ENCODE measurements around the gene HACL1. TPM values are rescaled to one million over a fixed set of nuclear protein-coding genes. Genes with fewer than 3 reads are reported as not detected.

The HACL1 gene
- total RNA-seq, 1 donor from 2014 or later: 8.1 TPM

- H3K4me1 ChIP-seq: peaks cover 5% of the 10 kb centered on the region
- TF ChIP-seq POLR2AphosphoS5 (IDR thresholded peaks at IDR 0.05; ENCODE audit: insufficient read depth in 1 of 2, low read depth in 1 of 2): no peak
- TF ChIP-seq CTCF (IDR thresholded peaks at IDR 0.05): no peak
- TF ChIP-seq POLR2A (IDR thresholded peaks at IDR 0.05): no peak
These were observed 86.6 kb downstream of the HACL1 start for GRCh38 chr3:15514663-15515340.

GRCh38 chr3:15513810-15514662 lies 87.3 kb downstream of the HACL1 start:
- DNase-seq (ENCODE audit: extremely low spot score in 2 of 2): no peak
- Histone ChIP-seq H3K9me3 (no peaks in the 10 kb centered on the region), H3K27me3 (no peaks in the 10 kb centered on the region), H3K27ac (no peak overlapping the region), H3K4me1 (peaks cover 5% of the 10 kb centered on the region), H3K4me3 (no peak overlapping the region), H3K36me3 (no peaks in the 10 kb centered on the region)
- TF ChIP-seq CTCF (IDR thresholded peaks at IDR 0.05) (no peak), POLR2A (IDR thresholded peaks at IDR 0.05) (no peak), POLR2AphosphoS5 (IDR thresholded peaks at IDR 0.05; ENCODE audit: insufficient read depth in 1 of 2, low read depth in 1 of 2) (no peak)
- intact Hi-C loops (cut with DNase I): loop anchor here (5.0 kb wide), 1 partner anchor 62 kb away; no protein-coding TSS in a partner anchor

More at GRCh38 chr3:15514663-15515340, 86.6 kb downstream of the HACL1 start:
- no peaks in the 10 kb centered on the region for H3K36me3 ChIP-seq
- H3K27me3 ChIP-seq: no peaks in the 10 kb centered on the region
- H3K27ac ChIP-seq: no peak overlapping the region
- no peak for DNase-seq (ENCODE audit: extremely low spot score in 2 of 2)
- intact Hi-C loops (cut with DNase I): loop anchor here (5.0 kb wide), 1 partner anchor 63 kb away; no protein-coding TSS in a partner anchor
- no peak overlapping the region for H3K4me3 ChIP-seq
- H3K9me3 ChIP-seq: no peaks in the 10 kb centered on the region

- no peak for DNase-seq (ENCODE audit: extremely low spot score in 2 of 2)
- Histone ChIP-seq H3K36me3 (no peaks in the 10 kb centered on the region), H3K4me1 (peaks cover 5% of the 10 kb centered on the region), H3K9me3 (no peaks in the 10 kb centered on the region), H3K27me3 (no peaks in the 10 kb centered on the region), H3K27ac (no peak overlapping the region), H3K4me3 (no peak overlapping the region)
- TF ChIP-seq POLR2A (IDR thresholded peaks at IDR 0.05): no peak
- TF ChIP-seq CTCF (IDR thresholded peaks at IDR 0.05): no peak
- no peak for TF ChIP-seq POLR2AphosphoS5 (IDR thresholded peaks at IDR 0.05; ENCODE audit: insufficient read depth in 1 of 2, low read depth in 1 of 2)
- intact Hi-C loops (cut with DNase I): loop anchor here (5.0 kb wide), 1 partner anchor 61 kb away; no protein-coding TSS in a partner anchor
These were observed 88.3 kb downstream of the HACL1 start for GRCh38 chr3:15513116-15513515.

GRCh38 chr3:15512166-15512565 lies 89.2 kb downstream of the HACL1 start:
- Histone ChIP-seq H3K27me3 (no peaks in the 10 kb centered on the region), H3K36me3 (no peaks in the 10 kb centered on the region), H3K4me3 (no peak overlapping the region), H3K4me1 (peaks cover 5% of the 10 kb centered on the region), H3K27ac (no peak overlapping the region), H3K9me3 (no peaks in the 10 kb centered on the region)
- no peak for TF ChIP-seq POLR2AphosphoS5 (IDR thresholded peaks at IDR 0.05; ENCODE audit: insufficient read depth in 1 of 2, low read depth in 1 of 2)
- TF ChIP-seq CTCF (IDR thresholded peaks at IDR 0.05): no peak
- no peak for TF ChIP-seq POLR2A (IDR thresholded peaks at IDR 0.05)
- no peak for DNase-seq (ENCODE audit: extremely low spot score in 2 of 2)
- intact Hi-C loops (cut with DNase I): loop anchor here (5.0 kb wide), 1 partner anchor 60 kb away; no protein-coding TSS in a partner anchor
